Fibroblast of mammary gland (primary cell): ENCODE results near the gene FAM174C.
"Not testable (repeated sequence)": the region's sequence is repeated elsewhere in the genome, so short reads cannot be mapped to it uniquely, and the experiment has no call there.

Experiments
- DNase-seq: peaks from one replicate; pipeline ENCODE4 v3.0.0-alpha.2; 2010; ENCODE audit warnings: low read depth
- H3K4me3 ChIP-seq: 2 replicates; pipeline ENCODE4 v1.5.1; 2011; ENCODE audit warnings: low read depth, mild to moderate bottlenecking, low read length, moderate library complexity; ENCODE audit not compliant: control insufficient read depth
- CTCF ChIP-seq: conservative IDR thresholded peaks from 2 replicates; pipeline ENCODE4 v1.5.1; 2011; ENCODE audit warnings: low read depth, low read length, inconsistent platforms; ENCODE audit not compliant: control insufficient read depth, insufficient read depth

Gene FAM174C

GRCh38 chr19:1302533-1303239 is 27.4 kb downstream of the FAM174C start:
- no peak overlapping the region for H3K4me3 ChIP-seq
- DNase-seq, result no peak
- no peak for TF ChIP-seq CTCF

GRCh38 chr19:1304197-1304924 is 29.0 kb downstream of the FAM174C start:
- TF ChIP-seq CTCF, result no peak
- no peak overlapping the region for H3K4me3 ChIP-seq
- no peak for DNase-seq

GRCh38 chr19:1305354-1305753 is 30.0 kb downstream of the FAM174C start:
- not testable (repeated sequence) for H3K4me3 ChIP-seq, DNase-seq

DNA sequence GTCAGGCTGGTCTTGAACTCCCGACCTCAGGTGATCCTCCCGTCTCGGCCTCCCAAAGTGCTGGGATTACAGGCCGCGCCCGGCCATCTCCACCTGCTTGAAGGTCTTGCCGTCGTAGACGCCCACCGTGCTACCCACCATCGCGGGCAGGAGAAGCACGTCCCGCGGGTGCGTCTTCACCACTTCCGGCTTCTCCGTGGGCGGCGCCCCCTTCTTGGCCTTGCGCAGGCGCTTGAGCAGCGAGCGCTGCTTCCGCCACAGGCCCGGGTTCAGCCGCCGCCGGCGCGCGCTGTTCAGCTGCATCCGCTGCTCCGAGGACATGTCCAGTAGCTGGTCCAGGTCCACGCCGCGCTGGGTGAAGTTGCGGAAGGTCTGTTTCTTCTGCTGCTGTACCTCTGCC is 32.0 kb downstream of the FAM174C start:
- no peak overlapping the region for H3K4me3 ChIP-seq
- DNase-seq, result no peak
- no peak for TF ChIP-seq CTCF

- DNase-seq, result no peak
- TF ChIP-seq CTCF, result no peak
Measured at GRCh38 chr19:1307755-1308303, 32.5 kb downstream of the FAM174C start.

DNA sequence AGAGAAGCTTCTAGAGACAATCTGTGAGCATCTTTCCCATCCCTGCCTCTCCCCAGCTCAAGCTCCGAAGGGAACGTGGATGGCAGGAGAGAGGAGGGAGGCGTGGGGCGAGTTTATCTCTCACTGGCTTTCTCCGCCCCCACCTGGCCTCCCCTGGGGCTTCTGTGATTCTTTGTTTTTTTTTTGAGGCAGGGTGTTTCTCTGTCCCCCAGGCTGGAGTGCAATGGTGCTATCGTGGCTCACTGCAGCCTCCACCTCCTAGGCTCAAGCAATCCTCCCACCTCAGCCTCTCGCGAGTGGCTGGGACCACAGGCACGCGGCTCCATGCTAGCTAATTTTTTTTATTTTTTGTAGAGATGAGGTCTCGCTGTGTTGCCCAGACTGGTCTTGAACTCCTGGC is 33.4 kb downstream of the FAM174C start:
- no peak overlapping the region for H3K4me3 ChIP-seq
- no peak for TF ChIP-seq CTCF
- DNase-seq, result no peak

More at GRCh38 chr19:1307755-1308303, 32.5 kb downstream of the FAM174C start:
- H3K4me3 ChIP-seq, result no peak overlapping the region

DNA sequence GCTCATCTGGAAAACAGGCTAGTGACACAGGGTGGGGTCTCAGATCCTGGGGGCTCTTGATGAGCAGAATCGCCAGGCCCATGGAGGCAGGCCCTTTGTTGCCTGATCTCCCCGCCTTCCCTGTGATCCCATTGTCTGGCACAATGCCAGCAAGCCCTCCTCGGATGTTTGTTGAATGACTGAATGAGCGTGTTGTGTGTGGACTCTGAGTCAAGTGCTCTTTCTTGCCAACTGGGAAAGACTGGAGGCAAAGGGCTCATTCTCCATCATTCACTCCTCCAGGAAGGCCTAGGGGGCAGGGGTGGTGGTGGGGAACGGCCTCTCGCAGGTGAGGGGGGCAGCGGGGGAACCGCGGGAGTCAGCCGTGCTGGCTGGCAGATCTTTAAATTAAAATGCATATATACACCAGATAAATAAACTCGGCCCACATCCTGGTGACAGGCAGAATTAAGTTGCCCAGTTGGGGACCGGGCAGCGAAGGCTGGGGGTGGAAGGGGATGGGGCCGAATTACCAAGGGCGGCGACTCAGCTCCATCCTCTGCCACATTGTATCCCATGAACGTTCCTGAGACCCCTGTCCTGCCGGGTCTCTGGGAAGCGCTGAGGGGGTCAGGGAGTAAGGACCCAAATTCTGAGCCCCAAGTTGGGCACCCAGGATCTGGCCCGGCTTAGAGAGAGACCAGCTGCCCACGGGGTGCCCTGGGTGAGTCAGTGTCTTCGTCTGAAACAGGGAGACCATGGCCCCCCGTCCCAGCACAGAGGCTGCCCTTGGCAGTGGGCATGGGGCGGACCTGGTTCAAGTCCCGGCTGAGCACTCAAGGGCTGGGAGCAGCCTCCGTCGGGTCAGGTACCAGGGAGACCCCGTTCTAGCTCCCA is 34.9 kb downstream of the FAM174C start:
- TF ChIP-seq CTCF, result no peak

More for the DNA sequence above, 34.9 kb downstream of the FAM174C start:
- H3K4me3 ChIP-seq, result no peak overlapping the region
- DNase-seq, result no peak
